ENCODE measurements around the gene SUCLG2. TPM values are rescaled to one million over a fixed set of nuclear protein-coding genes. Genes with fewer than 3 reads are reported as not detected.

The SUCLG2 gene
- total RNA-seq, 8 experiments from 2014 or later: 9.0 to 68.6 (median 22.3) TPM

DNA sequence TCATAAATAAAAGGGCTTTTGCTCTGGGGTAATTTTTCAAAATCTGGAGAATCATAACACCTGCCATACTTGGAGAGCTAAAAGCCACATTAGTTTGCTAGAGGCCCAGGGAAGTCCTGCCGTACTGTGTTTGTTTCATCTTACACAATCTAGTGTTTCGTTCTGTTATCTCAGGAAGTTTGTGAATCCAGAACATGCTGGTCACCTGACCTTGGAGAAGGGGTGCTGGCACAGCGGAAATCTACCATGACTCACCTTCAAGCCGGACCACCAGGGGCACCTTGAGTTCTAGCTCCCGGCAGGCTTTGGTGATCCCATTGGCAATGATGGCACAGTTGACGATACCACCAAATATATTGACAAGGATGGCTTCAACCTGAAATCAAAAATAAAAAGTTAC is 253.9 kb downstream of the SUCLG2 start:
- WGBS, 10 experiments: 88 to 100% (median 100%) methylated on average over 1 to 6 of the region's 6 CpGs; no CpG with 5 or more reads in 1 of the 10 experiments
- no peaks in the 10 kb centered on the region for H3K4me1 ChIP-seq (replicated peaks in 1 of 2)
- in situ Hi-C loops (cut with MboI; ENCODE audit: low pct_unique_long_range_greater_than_20kb in 2 of 9, low sequenced_read_pairs in 9 of 9, unreplicated experiment in 9 of 9): no loop called here
- no peak for ATAC-seq (replicated peaks in 6 of 8)
- H3K4me3 ChIP-seq: no peak overlapping the region
- no peak overlapping the region for H3K27ac ChIP-seq

- 79 to 100% (median 100%) methylated on average over 1 to 2 of the region's 2 CpGs for WGBS, 10 experiments
- in situ Hi-C loops (cut with MboI; ENCODE audit: low pct_unique_long_range_greater_than_20kb in 2 of 9, low sequenced_read_pairs in 9 of 9, unreplicated experiment in 9 of 9): loop anchor here in 5 of 9 experiments (10.0 to 25.0 kb wide), 4 partner anchors 223 to 1498 kb away; no protein-coding TSS in a partner anchor
- no peak overlapping the region for H3K27ac ChIP-seq
- no peak overlapping the region for H3K4me3 ChIP-seq
- ATAC-seq (replicated peaks in 6 of 8): no peak
- H3K4me1 ChIP-seq (replicated peaks in 1 of 2): no peaks in the 10 kb centered on the region
These were observed 265.2 kb downstream of the SUCLG2 start for GRCh38 chr3:67389176-67389575.

DNA sequence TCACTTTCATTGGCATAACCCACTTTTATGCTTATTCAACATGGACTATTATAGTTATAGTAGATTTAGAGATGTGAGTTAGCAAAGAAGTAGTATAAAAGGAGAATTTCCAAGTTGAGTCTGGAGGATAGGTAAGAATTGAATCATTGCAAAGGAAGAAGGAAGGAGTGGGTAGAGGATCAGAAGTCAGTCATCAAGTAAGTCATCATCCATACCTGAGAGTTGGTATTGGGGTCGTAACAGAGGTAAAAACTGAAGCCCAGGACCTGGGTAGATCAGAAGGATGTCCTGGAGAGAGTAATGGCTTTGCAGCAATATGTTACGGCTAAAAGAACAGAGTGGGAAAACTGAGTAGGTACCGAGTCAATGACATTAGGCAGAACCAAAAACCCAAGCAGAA is 265.7 kb downstream of the SUCLG2 start:
- H3K4me1 ChIP-seq (replicated peaks in 1 of 2): no peaks in the 10 kb centered on the region
- ATAC-seq (replicated peaks in 6 of 8): no peak
- WGBS, 10 experiments: 83 to 100% (median 93%) methylated on average over 1 to 3 of the region's 3 CpGs; no CpG with 5 or more reads in 1 of the 10 experiments
- H3K27ac ChIP-seq: no peak overlapping the region
- in situ Hi-C loops (cut with MboI; ENCODE audit: low pct_unique_long_range_greater_than_20kb in 2 of 9, low sequenced_read_pairs in 9 of 9, unreplicated experiment in 9 of 9): loop anchor here in 5 of 9 experiments (10.0 to 25.0 kb wide), 4 partner anchors 224 to 1499 kb away; no protein-coding TSS in a partner anchor
- no peak overlapping the region for H3K4me3 ChIP-seq

- peak in 1 of 8 experiments; percentile 12 for ATAC-seq (replicated peaks in 6 of 8)
- in situ Hi-C loops (cut with MboI; ENCODE audit: low pct_unique_long_range_greater_than_20kb in 2 of 9, low sequenced_read_pairs in 9 of 9, unreplicated experiment in 9 of 9): loop anchor here in 5 of 9 experiments (10.0 to 25.0 kb wide), 4 partner anchors 226 to 1501 kb away; no protein-coding TSS in a partner anchor
- Histone ChIP-seq H3K4me1 (replicated peaks in 1 of 2) (no peaks in the 10 kb centered on the region), H3K4me3 (no peak overlapping the region), H3K27ac (no peak overlapping the region)
- WGBS, 10 experiments: 38 to 100% (median 85%) methylated on average over 2 to 5 of the region's 5 CpGs; no CpG with 5 or more reads in 2 of the 10 experiments
These were observed 268.0 kb downstream of the SUCLG2 start for GRCh38 chr3:67386451-67386850.

DNA sequence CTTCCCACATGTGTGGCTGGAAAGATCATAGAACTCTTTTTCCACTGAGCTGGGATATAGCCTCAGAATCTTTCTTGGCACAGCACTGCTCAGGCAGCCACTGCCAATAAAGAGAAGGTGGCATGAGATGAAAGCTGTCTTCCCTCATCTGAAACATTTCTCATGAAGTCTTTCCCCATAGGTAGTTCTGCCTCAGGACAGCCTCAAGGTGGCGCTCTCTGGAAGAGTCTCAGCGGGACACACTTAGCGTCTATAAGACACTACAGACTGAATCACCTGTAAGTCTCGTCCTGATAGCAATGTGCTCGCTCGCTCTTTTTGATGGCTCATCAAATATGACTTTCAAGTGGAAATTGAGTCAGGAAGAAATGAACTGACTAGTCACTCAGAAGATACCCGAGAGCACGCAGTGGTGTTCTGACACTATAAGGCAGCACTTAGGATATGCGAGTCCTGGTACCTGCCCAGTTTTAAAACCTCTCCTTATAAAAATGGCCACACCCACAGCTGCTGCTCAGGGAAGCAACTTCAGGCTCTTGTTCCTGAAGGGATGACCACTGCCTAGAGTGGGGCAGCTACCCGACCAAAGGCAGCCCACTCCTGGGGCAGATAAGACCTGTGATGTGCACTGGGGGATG is 269.5 kb downstream of the SUCLG2 start:
- in situ Hi-C loops (cut with MboI; ENCODE audit: low pct_unique_long_range_greater_than_20kb in 2 of 9, low sequenced_read_pairs in 9 of 9, unreplicated experiment in 9 of 9): loop anchor here in 5 of 9 experiments (10.0 to 25.0 kb wide), 4 partner anchors 227 to 1502 kb away; no protein-coding TSS in a partner anchor
- ATAC-seq (replicated peaks in 6 of 8): peak; percentile 53 to 86 (median 65)
- 33 to 100% (median 74%) methylated on average over 1 to 8 of the region's 10 CpGs; no CpG with 5 or more reads in 4 of the 10 experiments for WGBS, 10 experiments

DNA sequence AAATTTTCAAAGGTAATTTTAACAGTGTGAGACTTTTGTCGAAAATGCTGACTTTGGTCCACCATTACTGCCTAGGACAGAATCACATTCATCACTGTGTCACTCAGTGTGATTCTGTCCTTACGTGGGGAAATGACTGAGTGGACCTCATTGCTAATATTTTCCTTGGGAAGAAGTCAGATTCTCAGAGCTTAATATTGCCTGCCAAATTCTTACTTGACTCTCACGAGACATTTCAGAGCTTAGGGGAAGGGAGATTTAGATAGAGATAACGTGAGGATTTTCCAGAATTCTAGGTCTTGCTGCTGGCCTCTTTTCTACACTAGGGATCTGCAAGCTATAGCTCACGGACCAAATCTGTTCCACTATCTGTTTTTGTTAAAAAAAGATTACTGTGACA is 270.4 kb downstream of the SUCLG2 start:
- no peak for ATAC-seq (replicated peaks in 6 of 8)
- Histone ChIP-seq H3K4me1 (replicated peaks in 1 of 2) (no peaks in the 10 kb centered on the region), H3K27ac (no peak overlapping the region), H3K4me3 (no peak overlapping the region)
- in situ Hi-C loops (cut with MboI; ENCODE audit: low pct_unique_long_range_greater_than_20kb in 2 of 9, low sequenced_read_pairs in 9 of 9, unreplicated experiment in 9 of 9): loop anchor here in 5 of 9 experiments (10.0 to 25.0 kb wide), 4 partner anchors 228 to 1503 kb away; no protein-coding TSS in a partner anchor
- WGBS, 10 experiments: 68 to 95% (median 86%) methylated on average over 2 to 5 of the region's 5 CpGs; no CpG with 5 or more reads in 1 of the 10 experiments

More for the DNA sequence above, 269.5 kb downstream of the SUCLG2 start:
- Histone ChIP-seq H3K27ac (no peak overlapping the region), H3K4me3 (no peak overlapping the region), H3K4me1 (replicated peaks in 1 of 2) (no peaks in the 10 kb centered on the region)

GRCh38 chr3:67383379-67383778 is 271.0 kb downstream of the SUCLG2 start:
- Histone ChIP-seq H3K27ac (no peak overlapping the region), H3K4me3 (no peak overlapping the region), H3K4me1 (replicated peaks in 1 of 2) (no peaks in the 10 kb centered on the region)
- in situ Hi-C loops (cut with MboI; ENCODE audit: low pct_unique_long_range_greater_than_20kb in 2 of 9, low sequenced_read_pairs in 9 of 9, unreplicated experiment in 9 of 9): loop anchor here in 5 of 9 experiments (10.0 to 25.0 kb wide), 4 partner anchors 229 to 1504 kb away; no protein-coding TSS in a partner anchor
- no peak for ATAC-seq (replicated peaks in 6 of 8)
- 64 to 100% (median 74%) methylated on average over 2 to 7 of the region's 7 CpGs for WGBS, 10 experiments

- in situ Hi-C loops (cut with MboI; ENCODE audit: low pct_unique_long_range_greater_than_20kb in 2 of 9, low sequenced_read_pairs in 9 of 9, unreplicated experiment in 9 of 9): loop anchor here in 5 of 9 experiments (10.0 to 25.0 kb wide), 4 partner anchors 230 to 1505 kb away; no protein-coding TSS in a partner anchor
- H3K27ac ChIP-seq: no peak overlapping the region
- no peaks in the 10 kb centered on the region for H3K4me1 ChIP-seq (replicated peaks in 1 of 2)
- peak in 2 of 8 experiments; percentile 18 to 82 for ATAC-seq (replicated peaks in 6 of 8)
- H3K4me3 ChIP-seq: no peak overlapping the region
- WGBS, 10 experiments: 0 to 100% (median 77%) methylated on average over 1 to 4 of the region's 4 CpGs; no CpG with 5 or more reads in 1 of the 10 experiments
These were observed 271.9 kb downstream of the SUCLG2 start for GRCh38 chr3:67382536-67382935.

DNA sequence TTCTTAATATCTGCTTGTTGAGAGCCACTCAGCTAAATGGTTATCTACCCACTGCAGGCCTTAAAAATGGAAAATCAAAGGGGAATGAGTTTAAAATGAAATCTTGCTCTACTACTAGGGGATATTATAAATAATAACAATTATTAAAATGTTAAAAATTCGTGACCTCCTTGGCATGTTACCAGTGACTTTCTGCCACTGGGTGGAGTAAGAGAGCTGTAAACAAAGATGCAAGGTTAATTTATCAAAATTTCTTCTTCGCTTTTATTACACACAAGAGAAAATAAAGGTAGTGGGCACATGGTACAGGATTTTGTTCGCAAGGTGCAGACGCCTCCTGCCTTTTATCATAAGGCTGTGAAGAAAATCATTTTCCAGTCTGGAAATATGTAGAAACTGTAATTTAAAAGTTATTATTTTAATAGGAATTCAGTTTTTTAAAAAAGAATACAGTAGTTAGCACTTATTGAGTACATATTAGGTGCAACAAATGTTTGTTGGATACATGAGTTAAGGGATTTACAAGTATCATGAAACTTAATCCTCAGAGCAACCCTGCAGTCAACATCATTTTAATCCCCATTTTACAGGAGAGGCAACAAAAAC is 272.6 kb downstream of the SUCLG2 start:
- Histone ChIP-seq H3K27ac (no peak overlapping the region), H3K4me3 (no peak overlapping the region), H3K4me1 (replicated peaks in 1 of 2) (no peaks in the 10 kb centered on the region)
- in situ Hi-C loops (cut with MboI; ENCODE audit: low pct_unique_long_range_greater_than_20kb in 2 of 9, low sequenced_read_pairs in 9 of 9, unreplicated experiment in 9 of 9): loop anchor here in 5 of 9 experiments (10.0 to 25.0 kb wide), 4 partner anchors 231 to 1506 kb away; no protein-coding TSS in a partner anchor
- 0 to 85% (median 57%) methylated on average over 1 to 4 of the region's 4 CpGs for WGBS, 10 experiments
- no peak for ATAC-seq (replicated peaks in 6 of 8)

DNA sequence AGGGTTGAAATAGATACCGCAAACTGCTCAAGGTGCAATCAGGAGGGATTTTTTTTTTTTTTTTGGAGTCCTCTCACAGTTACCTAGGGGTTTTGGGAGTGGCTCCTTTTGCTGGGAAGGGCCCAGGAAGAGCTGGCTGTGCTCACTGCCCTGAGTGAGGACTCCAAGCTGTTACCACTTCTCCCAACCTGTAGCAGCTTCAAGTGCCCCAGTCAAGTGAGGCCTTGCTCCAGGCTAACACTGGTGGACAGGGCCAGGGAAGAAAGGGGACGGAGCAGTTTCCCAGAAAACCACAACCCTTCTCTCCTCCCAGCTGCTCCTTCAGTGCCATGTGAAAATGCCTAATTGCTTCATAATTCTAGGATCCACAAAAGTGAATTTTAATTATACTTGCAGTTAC is 274.3 kb downstream of the SUCLG2 start:
- in situ Hi-C loops (cut with MboI; ENCODE audit: low pct_unique_long_range_greater_than_20kb in 2 of 9, low sequenced_read_pairs in 9 of 9, unreplicated experiment in 9 of 9): loop anchor here in 5 of 9 experiments (10.0 to 25.0 kb wide), 4 partner anchors 232 to 1507 kb away; no protein-coding TSS in a partner anchor
- Histone ChIP-seq H3K4me3 (no peak overlapping the region), H3K27ac (no peak overlapping the region), H3K4me1 (replicated peaks in 1 of 2) (no peaks in the 10 kb centered on the region)
- ATAC-seq (replicated peaks in 6 of 8): no peak
- 83 to 100% (median 100%) methylated on average over 1 to 2 of the region's 2 CpGs; no CpG with 5 or more reads in 3 of the 10 experiments for WGBS, 10 experiments

DNA sequence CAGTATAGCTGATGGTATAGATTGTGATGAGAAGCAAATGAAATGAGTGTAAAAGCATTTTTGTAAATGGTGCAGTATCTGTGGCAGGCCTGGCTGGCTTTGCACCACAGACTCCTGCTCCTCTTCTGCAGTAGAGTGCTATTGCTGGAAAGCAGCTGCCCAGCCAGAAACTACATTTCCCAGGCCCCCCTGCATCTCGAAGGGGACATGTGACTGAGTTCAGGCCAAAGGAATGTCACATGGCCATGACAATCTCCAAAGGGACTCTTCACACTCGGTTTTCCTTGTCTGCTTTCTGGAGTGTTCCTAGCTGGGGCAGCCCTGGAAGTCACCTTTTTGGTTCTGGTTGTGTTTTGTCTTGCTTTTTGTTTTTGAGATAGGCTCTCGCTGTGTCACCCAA is 277.1 kb downstream of the SUCLG2 start:
- Histone ChIP-seq H3K4me3 (no peak overlapping the region), H3K27ac (no peak overlapping the region), H3K4me1 (replicated peaks in 1 of 2) (no peaks in the 10 kb centered on the region)
- in situ Hi-C loops (cut with MboI; ENCODE audit: low pct_unique_long_range_greater_than_20kb in 2 of 9, low sequenced_read_pairs in 9 of 9, unreplicated experiment in 9 of 9): loop anchor here in 5 of 9 experiments (10.0 to 25.0 kb wide), 5 partner anchors 235 to 1510 kb away; no protein-coding TSS in a partner anchor
- peak in 1 of 8 experiments; percentile 16 for ATAC-seq (replicated peaks in 6 of 8)
- 7 to 100% (median 91%) methylated on average over 1 to 2 of the region's 3 CpGs; no CpG with 5 or more reads in 2 of the 10 experiments for WGBS, 10 experiments

DNA sequence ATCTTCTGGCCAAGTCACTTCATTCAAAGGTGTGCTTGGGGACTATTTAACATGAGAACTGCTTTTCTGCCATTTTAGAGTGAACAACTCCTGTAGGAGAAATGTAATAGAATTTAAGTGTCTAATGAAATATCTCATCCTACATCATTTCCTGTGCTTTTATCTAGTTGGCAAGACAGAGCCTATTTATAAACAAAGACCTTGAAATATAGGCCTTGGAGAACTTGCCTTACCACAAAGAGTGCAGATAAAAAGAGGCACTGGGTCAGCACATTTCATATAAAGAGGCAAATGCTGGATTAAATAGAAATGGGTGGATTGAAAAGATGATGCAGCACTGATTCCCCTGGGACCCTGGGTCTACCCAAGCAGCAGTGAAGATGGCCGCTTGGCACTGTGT is 278.0 kb downstream of the SUCLG2 start:
- Histone ChIP-seq H3K27ac (no peak overlapping the region), H3K4me1 (replicated peaks in 1 of 2) (no peaks in the 10 kb centered on the region), H3K4me3 (no peak overlapping the region)
- in situ Hi-C loops (cut with MboI; ENCODE audit: low pct_unique_long_range_greater_than_20kb in 2 of 9, low sequenced_read_pairs in 9 of 9, unreplicated experiment in 9 of 9): loop anchor here in 5 of 9 experiments (10.0 to 25.0 kb wide), 5 partner anchors 236 to 1511 kb away; no protein-coding TSS in a partner anchor
- WGBS, 10 experiments: 86 to 100% (median 100%) methylated on average over 1 of the region's 1 CpG; no CpG with 5 or more reads in 5 of the 10 experiments
- ATAC-seq (replicated peaks in 6 of 8): no peak

Data from motor neuron (in vitro differentiated cells).